DOHH2 (cell line): ENCODE results near the gene CEP131.
"Not testable (repeated sequence)": the region's sequence is repeated elsewhere in the genome, so short reads cannot be mapped to it uniquely, and the experiment has no call there.

Source experiments
- EZH2phosphoT487 ChIP-seq: fragments of 200-600 bp; sonication (generic); IDR thresholded peaks from 2 replicates; pipeline ENCODE4 v1.6.1; 2017; ENCODE audit warnings: borderline replicate concordance, mild to moderate bottlenecking, antibody characterized with exemption, low read length, moderate library complexity, mixed read lengths
- TF ChIP-seq, protein P1 (sequence below): fragments of 200-600 bp; sonication (generic); IDR thresholded peaks from one replicate; pipeline ENCODE4 v1.5.1; 2014; ENCODE audit warnings: antibody characterized with exemption, mild to moderate bottlenecking, low read depth, low read length; ENCODE audit not compliant: poor library complexity, severe bottlenecking

DNA sequence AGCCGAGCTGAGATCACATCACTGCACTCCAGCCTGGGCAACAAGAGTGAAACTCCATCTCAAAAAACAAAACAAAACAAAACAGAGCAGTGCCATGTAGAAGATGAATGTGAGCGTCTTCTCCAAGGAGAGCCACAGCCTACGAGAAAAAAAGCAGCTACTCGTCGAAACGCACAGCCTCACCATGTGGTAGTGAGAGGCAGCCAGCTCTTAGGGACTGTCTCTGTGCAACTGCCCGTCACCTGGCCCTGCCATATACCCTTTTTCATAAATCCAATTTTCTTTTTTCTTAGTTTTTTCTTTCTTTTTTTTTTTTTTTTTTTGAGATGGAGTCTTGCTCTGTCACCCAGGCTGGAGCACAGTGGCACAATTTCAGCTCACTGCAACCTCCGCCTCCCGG, 68.7 kb downstream of the CEP131 start:
- TF ChIP-seq, protein P1, sequence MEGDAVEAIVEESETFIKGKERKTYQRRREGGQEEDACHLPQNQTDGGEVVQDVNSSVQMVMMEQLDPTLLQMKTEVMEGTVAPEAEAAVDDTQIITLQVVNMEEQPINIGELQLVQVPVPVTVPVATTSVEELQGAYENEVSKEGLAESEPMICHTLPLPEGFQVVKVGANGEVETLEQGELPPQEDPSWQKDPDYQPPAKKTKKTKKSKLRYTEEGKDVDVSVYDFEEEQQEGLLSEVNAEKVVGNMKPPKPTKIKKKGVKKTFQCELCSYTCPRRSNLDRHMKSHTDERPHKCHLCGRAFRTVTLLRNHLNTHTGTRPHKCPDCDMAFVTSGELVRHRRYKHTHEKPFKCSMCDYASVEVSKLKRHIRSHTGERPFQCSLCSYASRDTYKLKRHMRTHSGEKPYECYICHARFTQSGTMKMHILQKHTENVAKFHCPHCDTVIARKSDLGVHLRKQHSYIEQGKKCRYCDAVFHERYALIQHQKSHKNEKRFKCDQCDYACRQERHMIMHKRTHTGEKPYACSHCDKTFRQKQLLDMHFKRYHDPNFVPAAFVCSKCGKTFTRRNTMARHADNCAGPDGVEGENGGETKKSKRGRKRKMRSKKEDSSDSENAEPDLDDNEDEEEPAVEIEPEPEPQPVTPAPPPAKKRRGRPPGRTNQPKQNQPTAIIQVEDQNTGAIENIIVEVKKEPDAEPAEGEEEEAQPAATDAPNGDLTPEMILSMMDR = not testable (repeated sequence)
- TF ChIP-seq EZH2phosphoT487 = not testable (repeated sequence)
